Measurements from ENCODE around the gene KLHL35. TPM values are rescaled to one million over a fixed set of nuclear protein-coding genes. Genes with fewer than 3 reads are reported as not detected.
"Not testable (repeated sequence)": the region's sequence is repeated elsewhere in the genome, so short reads cannot be mapped to it uniquely, and the experiment has no call there.

The KLHL35 gene
- polyA plus RNA-seq, 1 donor: 6.6 TPM

DNA sequence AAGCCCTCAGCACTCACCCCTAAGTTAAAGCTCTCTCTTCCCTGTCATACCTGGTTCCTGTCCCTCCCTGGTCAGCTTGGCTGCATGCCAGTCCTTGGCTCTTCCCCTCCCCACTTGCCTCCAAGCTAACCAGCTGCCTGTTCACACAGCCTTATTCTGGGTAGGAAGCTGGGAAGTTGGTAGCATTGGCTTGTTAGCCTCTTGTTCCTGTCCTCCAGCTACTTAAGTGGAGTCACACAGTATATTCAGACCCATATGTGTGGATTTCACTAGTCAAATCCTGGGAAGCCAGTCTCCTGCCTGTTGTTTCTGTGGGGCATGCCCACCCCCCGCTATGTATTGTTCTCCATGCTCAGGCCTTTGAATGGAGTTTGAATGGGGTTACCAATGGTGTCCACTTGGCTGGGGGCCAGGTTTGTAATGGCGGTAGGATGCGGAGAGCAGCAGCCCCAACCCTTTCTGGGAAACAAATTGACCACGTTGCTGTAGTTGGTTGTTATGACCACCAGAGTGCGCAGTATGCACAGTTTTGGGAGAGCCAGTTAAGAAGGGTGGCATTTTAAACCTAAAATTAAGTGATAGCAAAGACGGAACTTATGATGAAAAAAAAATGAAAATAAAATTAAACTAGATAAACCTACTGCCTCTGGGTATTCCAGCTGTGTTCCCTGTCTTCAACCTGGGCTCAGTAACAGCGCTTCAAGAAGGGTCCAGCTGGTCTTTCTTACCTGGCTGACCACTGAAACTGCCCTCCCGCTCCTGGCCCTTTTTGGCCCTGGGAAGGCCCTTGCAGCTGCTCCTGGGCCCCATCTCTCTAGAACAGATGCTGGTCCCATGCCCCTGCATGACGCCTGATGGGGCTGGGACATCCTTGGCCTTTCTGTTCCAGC, 44.4 kb downstream of the KLHL35 start:
- DNase-seq: peak; percentile 68

DNA sequence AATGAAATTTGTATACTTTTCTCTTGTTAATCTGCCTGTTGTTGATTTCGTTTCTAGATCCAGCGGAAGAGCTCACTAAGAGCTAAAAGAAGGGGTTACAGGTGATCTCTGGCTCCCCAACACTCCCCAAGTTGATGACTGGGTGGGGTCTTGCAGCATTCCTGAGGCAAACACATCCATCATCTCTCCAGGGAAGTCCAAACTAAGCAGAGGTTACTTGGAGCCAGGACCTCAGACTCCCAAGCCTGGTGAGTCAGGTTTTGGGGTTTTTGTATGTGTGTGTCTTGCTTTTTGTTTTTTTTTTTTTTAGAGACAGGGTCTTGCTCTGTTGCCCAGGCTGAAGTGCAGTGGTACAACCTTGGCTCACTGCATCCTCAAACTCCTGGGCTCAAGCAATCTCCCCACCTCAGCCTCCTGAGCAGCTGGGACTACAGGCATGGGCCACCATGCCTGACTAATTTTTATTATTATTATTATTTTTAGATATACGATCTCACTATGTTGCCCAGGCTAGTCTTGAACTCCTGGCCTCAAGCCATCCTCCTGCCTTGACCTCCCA, 45.2 kb downstream of the KLHL35 start:
- DNase-seq: no peak

DNA sequence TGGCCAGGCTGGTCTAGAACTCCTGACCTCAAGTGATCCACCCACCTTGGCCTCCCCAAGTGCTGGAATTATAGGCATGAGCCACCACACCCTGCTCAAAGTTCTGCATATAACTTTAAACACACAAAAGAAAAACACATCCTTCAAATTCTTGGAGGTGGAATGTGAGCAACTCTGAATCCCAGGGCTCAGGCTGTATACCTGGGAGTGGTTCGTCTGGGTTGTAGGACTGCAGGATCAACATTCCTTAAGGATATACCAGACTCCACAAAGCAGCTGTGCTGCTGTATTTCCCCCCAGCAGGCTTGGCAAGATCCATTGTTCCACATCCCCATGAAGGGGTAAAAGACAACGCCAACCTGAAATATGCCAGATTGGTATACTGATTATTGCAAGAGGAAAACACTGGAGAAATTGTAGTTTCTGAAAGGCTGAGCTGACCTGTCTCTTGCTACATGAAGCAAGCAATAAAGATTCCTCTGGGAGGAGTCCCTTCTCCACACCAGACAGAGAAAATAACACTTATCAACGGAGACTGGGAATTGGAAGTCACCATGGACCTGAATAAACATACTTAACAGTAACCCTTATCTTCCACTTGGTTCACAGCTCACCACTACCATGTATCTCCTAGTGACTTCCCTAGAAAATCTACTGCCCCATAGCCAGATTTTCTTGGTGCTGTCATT, 45.9 kb downstream of the KLHL35 start:
- no peak for DNase-seq

DNA sequence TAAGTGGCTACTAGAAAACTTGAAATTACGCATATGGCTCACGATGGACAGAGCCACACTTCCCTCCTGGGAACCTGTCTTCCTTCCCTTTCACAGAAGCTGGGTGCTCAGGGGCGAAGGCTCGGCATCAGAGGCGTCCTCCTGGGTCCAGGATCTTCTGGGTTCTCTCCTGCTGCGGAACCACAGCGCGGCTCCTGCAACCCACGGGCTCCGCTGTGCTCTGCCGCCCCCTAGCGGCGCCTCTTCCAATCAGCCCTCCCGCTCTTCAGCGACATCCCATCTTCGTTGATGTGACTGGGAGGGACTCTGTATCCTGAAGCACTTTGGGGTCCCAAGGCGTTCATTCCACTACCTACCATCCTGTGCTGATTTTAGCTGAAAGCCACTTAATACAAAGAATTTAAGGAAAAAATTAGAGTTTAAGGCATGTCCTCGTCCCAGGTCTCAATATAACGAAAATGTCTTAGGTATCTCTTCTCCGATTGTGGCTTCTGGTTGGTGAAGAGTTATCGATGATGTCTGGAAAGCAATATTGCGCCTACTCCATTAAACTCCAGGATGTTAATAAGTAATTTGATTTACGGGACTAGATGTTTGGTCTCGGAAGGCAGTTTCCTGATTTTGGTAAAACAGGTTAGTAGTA, 48.4 kb downstream of the KLHL35 start:
- peak; percentile 79 for DNase-seq

DNA sequence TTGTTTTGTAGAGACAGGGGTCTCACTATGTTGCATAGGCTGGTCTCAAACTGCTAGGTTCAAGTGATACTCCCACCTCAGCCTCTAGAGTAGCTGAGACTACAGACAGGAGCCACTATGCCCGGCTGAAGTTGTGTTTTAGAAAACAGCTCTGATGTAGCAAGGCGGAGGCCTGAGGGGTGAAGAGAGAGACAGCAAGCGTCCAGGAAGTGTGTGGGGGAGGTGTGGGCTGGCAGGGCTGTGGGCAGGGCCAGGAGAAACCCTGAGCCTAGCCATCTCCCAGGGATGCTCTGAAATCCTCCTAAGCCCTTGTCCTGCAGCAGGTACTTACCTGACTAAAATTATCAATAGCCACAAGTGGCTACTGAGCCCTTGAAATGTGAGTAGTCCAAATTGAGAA, 49.8 kb downstream of the KLHL35 start:
- DNase-seq: no peak

DNA sequence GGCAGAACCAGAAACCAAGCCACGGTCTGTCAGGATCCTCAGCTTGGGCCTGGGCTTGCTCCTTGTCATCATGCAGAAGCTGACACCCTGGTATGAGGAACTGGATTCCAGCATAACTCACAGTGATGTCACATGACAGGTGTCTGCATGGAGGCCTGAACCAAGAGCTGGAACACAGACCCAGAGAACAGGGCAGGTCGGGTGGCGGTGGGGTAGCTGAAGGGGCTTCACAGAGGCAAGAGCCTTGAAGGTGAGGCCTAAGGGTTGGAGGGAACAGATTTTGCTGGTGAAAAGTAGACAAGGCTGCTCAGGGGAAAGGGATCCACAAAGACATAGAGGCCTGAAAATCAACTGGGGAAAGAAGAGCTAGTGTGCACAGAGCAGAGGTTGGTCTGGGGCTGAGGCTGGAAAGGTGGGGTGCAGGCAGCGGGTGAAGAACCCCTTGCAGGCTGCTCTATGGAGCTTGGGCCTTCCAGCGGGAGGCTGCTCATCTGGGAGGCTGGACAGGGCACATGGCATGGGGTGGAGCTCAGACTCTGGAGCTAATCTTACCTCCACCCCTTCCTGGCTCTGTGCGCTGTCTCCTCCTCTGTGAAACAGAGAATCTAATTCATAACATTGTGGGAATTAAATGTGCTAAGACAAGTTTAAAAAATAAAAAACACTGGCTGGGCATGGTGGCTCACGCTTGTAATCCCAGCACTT, 52.1 kb downstream of the KLHL35 start:
- no peak for DNase-seq

DNA sequence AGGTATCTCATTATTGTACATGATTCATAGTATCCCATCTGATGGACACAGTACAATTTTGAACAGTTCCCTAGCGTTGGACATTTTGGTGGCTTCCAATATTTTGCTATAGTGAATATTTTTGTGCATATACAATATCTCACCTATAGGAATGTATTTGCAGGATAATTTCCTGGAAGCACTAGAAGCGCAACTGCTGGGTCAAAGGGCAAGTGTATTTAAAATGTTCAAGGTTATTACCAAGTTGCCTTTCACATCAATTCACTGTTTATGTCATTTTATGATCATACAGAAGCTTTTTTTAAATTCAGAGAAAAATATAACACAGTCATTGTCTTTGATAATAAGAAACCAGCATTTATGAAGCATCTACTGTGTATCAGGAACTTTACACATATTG, 52.8 kb downstream of the KLHL35 start:
- DNase-seq: no peak

DNA sequence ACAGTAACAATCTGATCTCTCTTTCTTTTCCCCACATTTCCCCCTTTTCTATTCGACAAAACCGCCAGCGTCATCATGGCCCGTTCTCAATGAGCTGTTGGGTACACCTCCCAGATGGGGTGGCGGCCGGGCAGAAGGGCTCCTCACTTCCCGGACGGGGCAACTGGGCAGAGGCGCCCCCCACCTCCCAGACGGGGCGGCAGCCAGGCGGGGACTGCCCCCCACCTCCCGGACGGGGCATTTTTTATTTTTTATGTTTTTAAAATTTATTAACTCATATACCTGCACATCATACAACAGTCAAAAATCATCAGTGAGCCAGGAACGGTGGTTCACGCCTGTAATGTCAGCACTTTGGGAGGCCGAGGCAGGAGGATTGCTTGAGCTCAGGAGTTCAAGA, 54.2 kb downstream of the KLHL35 start:
- DNase-seq: not testable (repeated sequence)

DNA sequence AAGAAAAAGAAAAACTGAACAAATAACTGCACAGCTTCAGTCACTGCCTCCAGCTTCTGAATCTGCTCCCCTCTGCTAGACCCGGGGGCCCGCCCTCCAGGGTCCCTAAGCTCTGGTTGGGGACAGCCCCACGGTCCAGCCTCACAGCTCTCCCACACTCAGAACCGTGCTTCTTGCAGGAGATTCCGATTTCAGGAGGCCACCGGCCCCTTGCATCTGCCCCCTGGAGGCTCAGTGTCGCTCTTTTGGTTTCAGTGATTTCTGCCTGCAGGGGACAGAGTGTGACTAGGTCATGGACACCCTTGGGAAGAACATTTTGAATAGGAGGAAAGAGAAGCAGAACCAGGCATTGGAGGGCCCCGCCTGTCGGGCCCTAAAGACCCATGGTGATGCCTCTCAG, 56.8 kb downstream of the KLHL35 start:
- no peak for DNase-seq

DNA sequence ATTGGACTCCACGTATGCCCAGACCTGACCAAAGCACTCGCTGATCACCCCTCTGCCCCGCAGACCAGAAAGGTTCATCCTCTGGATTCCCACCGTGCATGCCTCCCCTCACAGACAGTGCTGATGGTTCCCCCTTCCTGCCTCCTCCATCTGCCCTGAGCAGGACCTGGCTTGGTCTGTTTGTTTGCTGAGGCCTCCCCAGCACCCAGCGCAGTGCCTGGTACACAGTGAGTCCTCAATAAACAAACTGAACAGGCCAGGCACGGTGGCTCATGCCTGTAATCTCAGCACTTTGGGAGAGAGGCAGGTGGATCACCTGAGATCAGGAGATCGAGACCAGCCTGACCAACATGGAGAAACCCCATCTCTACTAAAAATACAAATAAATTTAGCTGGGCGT, 57.4 kb downstream of the KLHL35 start:
- no peak for DNase-seq

DNA sequence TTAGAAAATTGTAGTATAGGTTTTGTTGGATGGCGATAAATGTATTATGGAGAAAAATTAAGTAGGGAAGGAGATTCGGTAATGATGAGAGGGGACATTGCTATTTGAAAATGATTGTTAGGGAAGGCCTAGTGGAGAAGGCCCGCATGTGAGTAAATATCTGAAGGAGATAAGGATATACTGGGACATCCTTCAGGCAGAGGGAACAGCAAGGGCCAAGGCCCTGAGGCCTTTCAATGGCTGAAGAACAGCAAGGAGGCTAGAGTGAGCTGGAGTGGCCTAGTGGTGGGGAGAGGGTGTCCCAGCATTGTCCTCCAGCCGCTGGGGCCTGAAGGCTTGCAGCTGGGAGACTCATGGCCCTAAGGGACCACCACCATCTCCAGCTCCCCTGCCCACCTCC, 58.4 kb downstream of the KLHL35 start:
- DNase-seq: no peak

DNA sequence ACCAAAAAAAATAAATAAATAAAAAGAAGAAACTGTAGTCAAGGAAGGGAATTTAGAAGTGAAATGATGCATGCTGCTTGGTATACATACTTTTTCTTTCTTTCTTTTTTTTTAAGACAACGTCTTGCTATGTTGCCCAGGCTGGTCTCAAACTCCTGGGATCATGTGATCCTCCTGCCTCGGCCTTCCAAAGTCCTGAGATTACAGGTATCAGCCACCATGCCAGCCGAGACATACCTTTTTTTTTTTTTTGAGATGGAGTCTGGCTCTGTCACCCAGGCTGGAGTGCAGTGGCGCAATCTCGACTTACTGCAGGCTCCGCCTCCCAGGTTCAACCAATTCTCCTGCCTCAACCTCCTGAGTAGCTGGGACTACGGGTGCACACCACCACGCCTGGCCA, 59.8 kb downstream of the KLHL35 start:
- DNase-seq: no peak

Other genes starting within 250 kb of the KLHL35 start
- 0.30 TPM for gene TPBGL, start 192.4 kb downstream of the KLHL35 start, polyA plus RNA-seq (ENCODE audit: insufficient read length)
- gene ARRB1, start 81.5 kb downstream of the KLHL35 start, polyA plus RNA-seq (ENCODE audit: insufficient read length): 20.6 TPM
- gene RPS3, start 33.7 kb downstream of the KLHL35 start, polyA plus RNA-seq (ENCODE audit: insufficient read length): 3,361 TPM
- 28.3 TPM for gene GDPD5, start 92.7 kb upstream of the KLHL35 start, polyA plus RNA-seq (ENCODE audit: insufficient read length)
- 340 TPM for gene SERPINH1, start 129.1 kb upstream of the KLHL35 start, polyA plus RNA-seq (ENCODE audit: insufficient read length)
- 15.6 TPM for gene MAP6, start 235.8 kb upstream of the KLHL35 start, polyA plus RNA-seq (ENCODE audit: insufficient read length)